ENCODE data around the gene JPT1. TPM values are rescaled to one million over a fixed set of nuclear protein-coding genes. Genes with fewer than 3 reads are reported as not detected.

Gene JPT1
- total RNA-seq, 1 donor from 2014 or later = 72.9 TPM

GRCh38 chr17:75152922-75153779 is 1.2 kb downstream of the JPT1 start:
- Mint-ChIP-seq H3K27me3 (no peaks in the 10 kb centered on the region), H3K4me3 (peak overlapping the region; percentile 91), H3K36me3 (ENCODE audit: low read depth) (peaks cover 8% of the 10 kb centered on the region), H3K9me3 (no peaks in the 10 kb centered on the region), H3K27ac (peak overlapping the region; percentile 77), H3K4me1 (peaks cover 36% of the 10 kb centered on the region)
- ATAC-seq (ENCODE audit: low read depth) (no peak), DNase-seq (peak; percentile 16)
- no peak for TF ChIP-seq CTCF (IDR thresholded peaks at IDR 0.05)
- CTCF ChIA-PET = no interaction called here
- intact Hi-C loops (cut with micrococcal nuclease) = no loop called here
- POLR2A ChIA-PET = interaction anchor here (1.6 to 3.2 kb wide), 2 partner anchors 18 to 22 kb away, joined by 7 to 8 read pairs; no protein-coding TSS in a partner anchor

- Mint-ChIP-seq H3K4me3 (peak overlapping the region; percentile 91), H3K4me1 (peaks cover 39% of the 10 kb centered on the region), H3K36me3 (ENCODE audit: low read depth) (peaks cover 15% of the 10 kb centered on the region), H3K27ac (peak overlapping the region; percentile 46), H3K9me3 (no peaks in the 10 kb centered on the region), H3K27me3 (no peaks in the 10 kb centered on the region)
- intact Hi-C loops (cut with micrococcal nuclease) = no loop called here
- CTCF ChIA-PET = no interaction called here
- POLR2A ChIA-PET = interaction anchor here (3.2 kb wide), 1 partner anchor 22 kb away, joined by 8 read pairs; no protein-coding TSS in a partner anchor
- no peak for TF ChIP-seq CTCF (IDR thresholded peaks at IDR 0.05)
- ATAC-seq (ENCODE audit: low read depth) = no peak
- DNase-seq = no peak
These were observed 1.8 kb downstream of the JPT1 start for GRCh38 chr17:75152523-75152921.

- no peak for ATAC-seq (ENCODE audit: low read depth)
- TF ChIP-seq CTCF (IDR thresholded peaks at IDR 0.05) = no peak
- no peaks in the 10 kb centered on the region for H3K27me3 Mint-ChIP-seq
- H3K9me3 Mint-ChIP-seq = no peaks in the 10 kb centered on the region
- CTCF ChIA-PET = no interaction called here
- no peak for DNase-seq
- no peak overlapping the region for H3K27ac Mint-ChIP-seq
- peaks cover 39% of the 10 kb centered on the region for H3K4me1 Mint-ChIP-seq
- peak overlapping the region; percentile 91 for H3K4me3 Mint-ChIP-seq
- POLR2A ChIA-PET = no interaction called here
- peaks cover 21% of the 10 kb centered on the region for H3K36me3 Mint-ChIP-seq (ENCODE audit: low read depth)
- intact Hi-C loops (cut with micrococcal nuclease) = no loop called here
These were observed 2.4 kb downstream of the JPT1 start for GRCh38 chr17:75151930-75152329.

GRCh38 chr17:75147878-75148546 is 6.3 kb downstream of the JPT1 start:
- ATAC-seq (ENCODE audit: low read depth) (peak; percentile 45), DNase-seq (no peak)
- Mint-ChIP-seq H3K4me1 (peaks cover 24% of the 10 kb centered on the region), H3K27me3 (no peaks in the 10 kb centered on the region), H3K36me3 (ENCODE audit: low read depth) (peaks cover 42% of the 10 kb centered on the region), H3K4me3 (no peak overlapping the region), H3K27ac (peak overlapping the region; percentile 30), H3K9me3 (no peaks in the 10 kb centered on the region)
- TF ChIP-seq CTCF (IDR thresholded peaks at IDR 0.05) = no peak
- intact Hi-C loops (cut with micrococcal nuclease) = no loop called here
- ChIA-PET POLR2A (interaction anchor here (0.6 to 2.0 kb wide), 2 partner anchors 16 to 22 kb away, joined by 7 to 9 read pairs; partner anchors contain the start of gene NT5C), CTCF (interaction anchor here (1.1 kb wide), 1 partner anchor 34 kb away, joined by 3 read pairs; no protein-coding TSS in a partner anchor)

GRCh38 chr17:75146592-75146991 is 7.7 kb downstream of the JPT1 start:
- ChIA-PET CTCF (interaction anchor here (0.9 to 1.8 kb wide), 2 partner anchors 16 to 25 kb away, joined by 5 to 7 read pairs; no protein-coding TSS in a partner anchor), POLR2A (no interaction called here)
- Mint-ChIP-seq H3K27me3 (no peaks in the 10 kb centered on the region), H3K36me3 (ENCODE audit: low read depth) (peaks cover 42% of the 10 kb centered on the region), H3K4me3 (no peak overlapping the region), H3K9me3 (no peaks in the 10 kb centered on the region), H3K27ac (no peak overlapping the region), H3K4me1 (peaks cover 14% of the 10 kb centered on the region)
- no peak for ATAC-seq (ENCODE audit: low read depth)
- intact Hi-C loops (cut with micrococcal nuclease) = no loop called here
- no peak for DNase-seq
- no peak for TF ChIP-seq CTCF (IDR thresholded peaks at IDR 0.05)

Measured in activated B cell treated with CpG ODN at 0.5 μM for 24 hours (primary cell).